AML-193 (cell line): Measurements from ENCODE around the gene NEXN.
A peak's percentile ranks its signal among the peaks of the same experiment; 100 is the strongest.

ENCODE experiments used
- DNase-seq, 2 experiments: peaks; one replicate each; lab custom pipeline; 2025; lab: John Stamatoyannopoulos, UW

Gene NEXN

DNA sequence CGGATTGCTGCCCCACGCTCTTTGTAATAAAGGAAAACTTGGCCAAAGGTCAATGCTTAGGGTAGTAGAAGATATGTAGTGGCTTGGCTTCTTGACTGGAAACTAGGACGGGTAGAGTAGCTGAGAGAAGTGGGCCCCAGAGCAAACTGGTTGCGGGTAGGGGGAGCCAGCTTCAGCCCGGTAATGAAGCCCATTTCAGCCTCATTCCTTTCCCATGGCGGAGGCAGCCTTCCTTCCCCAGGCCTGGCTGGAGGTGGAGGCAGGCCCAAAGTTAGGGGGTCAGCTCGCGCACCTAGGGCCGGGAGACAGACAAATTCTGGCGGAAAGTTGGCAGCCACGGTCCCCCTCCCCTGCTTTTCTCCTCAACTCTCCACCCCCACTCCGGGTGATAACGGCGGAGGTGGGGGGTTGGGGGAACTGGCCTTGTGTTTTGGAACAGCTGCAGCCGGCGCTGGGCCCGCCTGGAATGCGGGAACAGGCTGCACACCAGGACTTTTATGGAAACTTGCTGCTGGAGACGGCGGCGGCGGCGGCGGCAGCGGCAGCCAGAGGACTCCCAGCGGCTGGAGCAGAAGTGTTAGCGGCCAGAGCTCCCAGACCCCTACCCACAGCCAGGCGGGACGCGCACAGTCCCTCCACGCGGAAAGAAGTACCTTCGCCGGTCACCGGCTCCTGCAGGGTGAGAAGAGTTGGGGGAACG lies at the start of gene NEXN:
NEXN (plus strand) TSS at position 544 of the 700 bp plus-strand sequence. CDS start 27,483 bp downstream, outside the sequence.
- DNase-seq: no peak

- DNase-seq: no peak
These were observed 46.9 kb upstream of the NEXN start for GRCh38 chr1:77841574-77841973.

- no peak for DNase-seq
These were observed 42.5 kb upstream of the NEXN start for GRCh38 chr1:77845951-77846350.

DNA sequence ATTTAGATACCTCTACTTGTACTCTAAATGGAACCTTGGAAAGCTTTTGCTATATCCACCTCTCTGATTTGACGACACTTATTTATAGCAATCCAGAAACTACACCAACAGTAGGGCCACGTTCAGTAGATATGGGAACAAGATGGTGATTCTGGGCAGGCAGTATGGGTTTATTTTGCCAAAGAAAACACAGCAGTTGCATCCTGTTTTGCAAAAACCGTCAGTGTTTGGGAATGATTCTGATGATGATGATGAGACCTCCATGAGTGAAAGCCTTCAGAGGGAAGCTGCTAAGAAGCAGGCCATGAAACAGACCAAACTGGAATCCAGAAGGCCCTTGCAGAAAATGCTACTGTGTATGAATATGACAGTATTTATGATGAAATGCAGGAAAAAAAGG lies 41.5 kb upstream of the NEXN start:
- no peak for DNase-seq

GRCh38 chr1:77847621-77848080 lies 40.8 kb upstream of the NEXN start:
- DNase-seq: no peak

DNA sequence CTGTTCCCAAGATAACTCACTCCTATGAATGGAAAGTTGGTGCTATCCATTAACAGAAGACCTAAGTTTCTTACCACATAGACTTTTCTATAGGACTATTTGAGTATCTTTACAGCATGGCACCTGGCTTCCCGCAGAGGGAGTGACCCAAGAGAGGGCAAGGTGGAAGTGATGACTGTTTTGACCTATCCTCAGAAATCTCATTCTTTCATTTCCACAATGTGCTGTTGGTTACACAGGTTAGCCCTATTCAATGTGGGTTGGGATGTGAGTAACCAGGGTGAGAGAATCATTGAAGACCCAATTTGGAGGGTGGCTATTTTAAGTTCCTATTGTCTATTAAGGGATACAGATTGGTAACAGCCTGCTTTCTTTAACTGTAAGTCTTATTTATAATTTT lies 38.3 kb upstream of the NEXN start:
- no peak for DNase-seq

GRCh38 chr1:77857552-77857951 lies 30.9 kb upstream of the NEXN start:
- DNase-seq: no peak

GRCh38 chr1:77858725-77859124 lies 29.7 kb upstream of the NEXN start:
- DNase-seq: no peak

GRCh38 chr1:77859248-77859647 lies 29.2 kb upstream of the NEXN start:
- no peak for DNase-seq

DNA sequence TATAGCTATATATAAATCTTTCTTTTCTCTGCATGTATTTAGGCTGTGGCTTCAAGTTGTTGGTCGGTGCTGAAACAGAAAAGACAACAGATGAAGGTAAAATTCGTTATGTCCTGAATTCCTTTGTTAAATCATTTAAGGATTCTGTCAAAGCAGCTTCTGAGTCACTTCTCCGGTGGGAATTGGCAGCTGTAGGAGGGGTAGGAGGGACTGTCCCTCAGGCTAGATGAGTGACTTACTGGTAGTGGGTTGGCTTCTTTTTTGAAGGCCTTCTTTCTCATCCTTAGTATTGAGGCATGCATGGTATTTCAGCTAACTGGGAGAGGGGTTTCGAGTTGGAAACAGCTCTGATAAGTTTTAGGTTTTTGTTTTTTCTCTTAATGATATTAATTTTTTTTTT lies 22.1 kb upstream of the NEXN start:
- no peak for DNase-seq

DNA sequence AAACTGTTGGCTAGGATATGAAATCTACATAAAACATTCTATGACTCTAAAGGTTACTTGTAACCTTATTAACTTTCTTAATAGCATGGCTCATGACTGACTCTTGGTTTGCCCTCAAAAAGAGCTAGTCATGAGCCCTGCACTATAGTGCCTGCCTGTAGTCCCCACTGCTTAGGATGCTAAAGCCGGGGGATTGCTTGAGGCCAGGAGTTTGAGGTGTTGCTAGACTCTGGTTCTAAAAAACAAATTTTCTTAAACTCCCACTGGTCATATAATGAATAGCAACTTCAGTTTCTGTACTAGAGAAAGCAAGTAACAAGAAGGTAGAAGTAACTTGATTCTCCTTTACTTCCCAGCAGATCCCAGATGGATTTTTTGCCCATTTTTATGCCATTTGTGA lies 15.8 kb upstream of the NEXN start:
- no peak for DNase-seq

- no peak for DNase-seq
These were observed 15.0 kb upstream of the NEXN start for GRCh38 chr1:77873461-77873860.

DNA sequence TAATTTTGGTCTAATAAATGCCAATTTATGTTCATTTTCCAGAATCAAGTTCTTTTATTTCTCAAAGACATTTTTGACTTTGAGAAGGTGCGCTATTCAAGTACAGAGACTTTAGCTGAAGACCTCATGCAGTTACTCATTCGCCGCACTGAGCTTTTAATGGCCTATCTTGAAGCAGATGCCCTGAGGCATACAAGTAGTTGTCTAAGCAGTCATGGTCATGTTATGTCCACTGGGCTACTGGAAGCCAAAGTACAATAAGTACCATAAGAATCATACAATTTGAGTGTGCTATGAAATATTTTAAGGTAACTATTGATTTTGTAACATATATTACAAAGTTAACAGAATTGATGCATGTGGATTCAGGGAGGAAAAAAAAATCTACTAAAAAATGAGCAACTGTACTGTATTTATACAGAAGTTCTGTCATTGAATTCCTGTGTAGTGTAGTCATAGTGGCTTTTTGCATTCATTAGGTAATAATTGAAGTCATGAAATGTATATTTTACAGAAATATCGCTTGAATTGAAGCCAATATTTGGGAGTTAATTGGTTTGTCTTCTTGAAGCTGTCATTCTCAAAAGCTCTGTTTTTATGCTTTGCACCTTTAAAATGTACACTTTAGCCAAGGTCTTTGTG lies 13.5 kb upstream of the NEXN start:
- DNase-seq: no peak

DNA sequence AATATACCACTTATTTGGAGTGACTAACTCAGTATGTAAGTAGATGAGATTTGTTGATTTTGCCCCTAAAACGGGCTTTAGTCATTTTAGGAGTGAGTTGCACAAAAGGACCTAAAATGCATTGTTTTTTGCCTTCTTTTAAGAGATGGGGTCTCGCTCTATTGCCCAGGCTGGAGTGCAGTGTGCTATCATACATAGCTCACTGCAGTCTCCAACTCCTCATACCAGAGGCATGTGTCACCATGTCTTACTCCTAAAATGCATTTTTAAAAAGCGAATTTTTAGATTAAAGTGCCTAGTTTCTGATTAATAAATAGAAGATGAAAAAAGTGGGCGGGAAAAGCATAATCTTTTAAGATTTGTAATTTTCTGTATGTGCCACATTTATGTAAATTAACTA lies 11.5 kb upstream of the NEXN start:
- no peak for DNase-seq

DNA sequence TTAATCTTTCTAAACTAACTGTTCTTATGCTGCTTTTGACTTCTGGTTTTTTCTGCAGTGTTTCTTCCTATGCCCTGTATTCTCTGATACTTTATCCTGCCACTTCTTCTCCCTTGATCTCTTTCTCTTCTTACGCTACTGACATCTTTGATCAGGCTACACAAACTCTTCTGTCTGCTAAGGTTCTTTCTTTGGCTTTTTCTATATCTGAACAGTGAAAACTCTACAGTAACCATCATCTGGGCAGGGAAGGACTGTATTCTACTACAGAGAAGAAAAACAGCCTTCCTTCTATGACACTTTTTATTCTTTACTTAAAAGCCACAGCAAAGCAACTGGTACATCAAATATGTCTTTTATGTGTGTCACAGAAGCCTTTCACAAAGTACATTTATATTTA lies 7.4 kb upstream of the NEXN start:
- no peak for DNase-seq

DNA sequence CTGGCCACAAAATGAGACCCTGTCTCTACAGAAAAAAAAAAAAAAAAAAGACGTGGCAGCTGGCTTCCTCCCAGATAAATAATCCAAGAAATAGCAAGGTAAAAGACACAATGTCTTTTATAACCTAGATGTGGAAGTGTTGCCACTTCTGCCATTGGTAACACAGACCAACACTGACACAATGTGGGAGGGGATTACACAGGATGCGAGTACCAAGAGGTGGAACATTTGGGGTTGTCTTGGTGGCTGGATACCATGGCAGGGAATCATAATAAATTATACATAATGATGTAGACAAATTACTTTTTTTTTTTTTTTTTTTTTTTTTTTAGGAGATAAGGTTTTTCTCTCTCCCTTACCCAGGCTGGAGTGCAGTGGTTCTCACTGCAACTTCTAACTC lies 6.0 kb upstream of the NEXN start:
- DNase-seq: no peak

DNA sequence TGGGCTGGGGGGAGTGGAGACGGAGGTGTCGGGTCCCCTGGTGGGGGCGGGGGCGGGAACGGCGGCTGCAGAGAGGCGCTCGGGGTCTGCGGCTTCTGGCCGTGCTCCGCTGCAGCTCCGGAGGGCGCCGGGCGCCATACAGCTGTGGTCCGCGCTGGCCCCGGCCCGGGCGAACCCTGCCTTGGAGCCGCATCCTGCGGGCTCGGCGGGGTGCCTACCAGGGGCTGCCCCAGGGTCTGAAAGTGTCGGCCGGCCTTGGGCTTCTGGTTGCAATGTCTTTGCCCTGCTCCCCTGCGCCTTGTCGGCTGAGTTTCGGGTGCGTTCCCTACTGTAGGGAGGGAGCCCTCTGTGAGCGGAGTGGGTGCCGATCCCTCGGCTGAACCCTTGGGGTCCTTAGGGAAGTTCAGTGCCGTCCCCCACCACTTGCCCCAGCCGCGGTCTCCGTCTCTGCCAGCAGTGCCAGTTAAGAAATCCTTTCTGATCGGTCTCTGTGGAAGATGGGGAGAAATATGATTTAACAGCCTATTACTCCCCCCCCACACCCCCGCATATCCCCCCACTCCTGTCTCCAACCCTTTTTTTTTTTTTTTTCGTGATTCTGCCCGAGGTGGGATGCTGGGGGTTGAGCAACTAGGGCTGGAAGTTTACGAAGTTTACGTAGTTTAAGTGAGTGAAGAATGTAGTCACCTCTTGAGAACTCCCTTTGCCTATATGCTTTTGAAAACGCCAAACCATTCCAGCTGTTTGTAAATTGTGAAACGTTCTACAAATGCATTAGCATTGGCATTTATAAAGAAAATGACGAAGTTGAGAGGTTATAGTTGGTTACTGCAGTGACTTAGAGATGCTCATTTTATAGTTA lies 588 bp downstream of the NEXN start:
- DNase-seq: no peak

GRCh38 chr1:77889671-77890070 lies 1.2 kb downstream of the NEXN start:
- DNase-seq: no peak

DNA sequence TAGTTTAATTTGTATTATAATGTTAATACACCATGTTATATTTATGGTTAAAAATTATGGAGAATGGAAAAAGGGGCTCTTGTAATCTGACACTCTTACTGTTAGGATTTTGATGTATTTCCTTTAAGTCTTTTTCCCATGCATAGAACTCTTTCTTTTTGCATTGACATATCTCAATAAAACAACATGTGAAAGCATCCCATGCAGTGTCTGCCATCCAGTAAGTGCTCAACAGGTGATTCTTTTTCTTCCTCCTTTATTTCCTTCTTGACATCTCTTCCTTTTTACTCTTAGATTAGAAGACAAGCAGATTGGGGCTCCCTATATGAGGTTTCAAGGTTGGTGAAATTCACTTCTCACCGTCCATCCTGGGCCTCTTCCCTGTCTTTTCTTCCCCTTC lies 2.8 kb downstream of the NEXN start:
- DNase-seq: no peak

- DNase-seq: no peak
These were observed 11.4 kb downstream of the NEXN start for GRCh38 chr1:77899647-77900320.

- peak; percentile 5 to 32 for DNase-seq
These were observed 12.4 kb downstream of the NEXN start for GRCh38 chr1:77900687-77901293.

DNA sequence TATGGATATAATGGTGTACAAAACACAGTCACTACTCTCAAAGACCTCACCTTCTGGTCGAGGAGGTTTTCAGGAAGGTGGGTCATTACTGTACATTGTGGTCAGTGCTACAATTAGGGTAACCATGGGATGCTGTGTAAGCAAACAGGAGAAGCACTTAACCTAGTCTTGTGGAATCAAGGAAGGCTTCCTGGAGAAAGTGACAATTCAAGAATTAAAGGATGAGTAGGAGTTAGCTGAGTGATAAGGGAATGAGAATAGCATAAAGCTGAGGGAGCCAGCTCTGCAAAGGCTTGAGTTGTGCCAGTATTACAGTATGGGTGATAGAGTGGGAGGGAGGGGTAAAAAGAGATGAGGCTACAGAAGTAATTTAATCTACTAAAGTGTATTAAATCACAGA lies 17.2 kb downstream of the NEXN start:
- no peak for DNase-seq
